Measurements from ENCODE around the gene LRMDA. TPM values are rescaled to one million over a fixed set of nuclear protein-coding genes. Genes with fewer than 3 reads are reported as not detected.

The LRMDA gene
- total RNA-seq, 6 donors from 2014 or later = 12.8 to 185 (median 18.1) TPM

GRCh38 chr10:76544789-76545188 is 1113.4 kb downstream of the LRMDA start:
- Histone ChIP-seq H3K27me3 (no peaks in the 10 kb centered on the region), H3K27ac (no peak overlapping the region), H3K9me3 (no peaks in the 10 kb centered on the region), H3K4me1 (peaks cover 0 to 15% (median 7%) of the 10 kb centered on the region in 4 donors), H3K36me3 (no peaks in the 10 kb centered on the region), H3K4me3 (no peak overlapping the region)
- no peak for ATAC-seq (ENCODE audit: low FRiP score in 2 of 2)
- no peak for DNase-seq
- no peak for TF ChIP-seq CTCF (IDR thresholded peaks at IDR 0.05)
- 48 to 66% methylated on average over 1 of the region's 1 CpG for WGBS, 2 donors

- ATAC-seq (ENCODE audit: low FRiP score in 2 of 2) (no peak), DNase-seq (no peak)
- Histone ChIP-seq H3K9me3 (no peaks in the 10 kb centered on the region), H3K4me3 (no peak overlapping the region), H3K36me3 (no peaks in the 10 kb centered on the region), H3K27me3 (no peaks in the 10 kb centered on the region), H3K27ac (no peak overlapping the region), H3K4me1 (peaks cover 8 to 21% (median 12%) of the 10 kb centered on the region in 4 donors)
- TF ChIP-seq POLR2A (IDR thresholded peaks at IDR 0.05) = no peak
- no peak for TF ChIP-seq CTCF (IDR thresholded peaks at IDR 0.05)
- TF ChIP-seq EP300 (IDR thresholded peaks at IDR 0.05) = no peak
- TF ChIP-seq POLR2AphosphoS5 (IDR thresholded peaks at IDR 0.05) = no peak
- 50 to 60% methylated on average over 2 of the region's 2 CpGs for WGBS, 2 donors
Measured at GRCh38 chr10:76546411-76546810, 1115.0 kb downstream of the LRMDA start.

- Histone ChIP-seq H3K4me3 (peak overlapping the region in 1 of 4 donors; percentile 1), H3K4me1 (peaks cover 8 to 21% (median 12%) of the 10 kb centered on the region in 4 donors), H3K36me3 (no peaks in the 10 kb centered on the region), H3K27ac (no peak overlapping the region), H3K9me3 (no peaks in the 10 kb centered on the region), H3K27me3 (no peaks in the 10 kb centered on the region)
- DNase-seq (peak in 1 of 2 donors; percentile 78), ATAC-seq (ENCODE audit: low FRiP score in 2 of 2) (peak; percentile 56 to 82)
- TF ChIP-seq CTCF (IDR thresholded peaks at IDR 0.05) (peak; percentile 48 to 72 (median 70)), POLR2AphosphoS5 (IDR thresholded peaks at IDR 0.05) (no peak)
- WGBS, 2 donors = 33 to 34% methylated on average over 11 of the region's 11 CpGs
Measured at GRCh38 chr10:76547352-76547972, 1116.0 kb downstream of the LRMDA start.

GRCh38 chr10:76548716-76549115 is 1117.3 kb downstream of the LRMDA start:
- 83 to 90% methylated on average over 1 of the region's 1 CpG for WGBS, 2 donors
- ATAC-seq (ENCODE audit: low FRiP score in 2 of 2) (no peak), DNase-seq (no peak)
- Histone ChIP-seq H3K27me3 (no peaks in the 10 kb centered on the region), H3K4me3 (no peak overlapping the region), H3K27ac (peak overlapping the region in 1 of 4 donors; percentile 58), H3K36me3 (no peaks in the 10 kb centered on the region), H3K9me3 (no peaks in the 10 kb centered on the region), H3K4me1 (peaks cover 8 to 21% (median 12%) of the 10 kb centered on the region in 4 donors)
- TF ChIP-seq CTCF (IDR thresholded peaks at IDR 0.05) (no peak), EP300 (IDR thresholded peaks at IDR 0.05) (no peak), POLR2A (IDR thresholded peaks at IDR 0.05) (no peak), POLR2AphosphoS5 (IDR thresholded peaks at IDR 0.05) (no peak)

GRCh38 chr10:76549171-76549570 is 1117.7 kb downstream of the LRMDA start:
- H3K9me3 ChIP-seq = no peaks in the 10 kb centered on the region
- TF ChIP-seq POLR2A (IDR thresholded peaks at IDR 0.05) (no peak), EP300 (IDR thresholded peaks at IDR 0.05) (no peak), CTCF (IDR thresholded peaks at IDR 0.05) (no peak), POLR2AphosphoS5 (IDR thresholded peaks at IDR 0.05) (no peak)
- no peaks in the 10 kb centered on the region for H3K36me3 ChIP-seq
- DNase-seq = no peak
- peak overlapping the region in 1 of 4 donors; percentile 58 for H3K27ac ChIP-seq
- no peak for ATAC-seq (ENCODE audit: low FRiP score in 2 of 2)
- peaks cover 8 to 21% (median 12%) of the 10 kb centered on the region in 4 donors for H3K4me1 ChIP-seq
- WGBS, 2 donors = 82 to 93% methylated on average over 3 of the region's 3 CpGs
- H3K27me3 ChIP-seq = no peaks in the 10 kb centered on the region
- no peak overlapping the region for H3K4me3 ChIP-seq
